Kidney (tissue), 14 donors: ENCODE results near the gene VPS33B. TPM values are rescaled to one million over a fixed set of nuclear protein-coding genes. Genes with fewer than 3 reads are reported as not detected.

Experiments used
- DNase-seq, 5 donors: peaks; one replicate each; pipeline ENCODE4 v3.0.0-alpha.2; 2013 to 2020
- FAIRE-seq: peaks from 2 replicates; lab custom pipeline; 2012; peaks lifted over from hg19 to GRCh38; lab: Jason Lieb, UNC
- H3K27ac ChIP-seq, 2 donors: one replicate each; pipeline ENCODE4 v1.7.0; 2013; ENCODE audit warnings: low read depth in 2 of 2, low read length in 2 of 2, inconsistent platforms in 1 of 2
- H3K27me3 ChIP-seq: one replicate; pipeline ENCODE4 v1.7.1; 2013; ENCODE audit warnings: low read length, inconsistent platforms; ENCODE audit not compliant: control insufficient read depth, insufficient read depth
- H3K36me3 ChIP-seq, 3 donors: one replicate each; pipeline versions ENCODE4 v1.7.0 to v1.7.1; 2013; ENCODE audit warnings: low read length in 3 of 3, control low read depth in 1 of 3, inconsistent platforms in 1 of 3; ENCODE audit not compliant: insufficient read depth in 3 of 3, control insufficient read depth in 2 of 3
- H3K4me1 ChIP-seq, 3 donors: one replicate each; pipeline versions ENCODE4 v1.7.0 to v1.7.1; 2013; ENCODE audit warnings: low read length in 3 of 3, inconsistent platforms in 1 of 3, low read depth in 1 of 3; ENCODE audit not compliant: control insufficient read depth in 2 of 3, insufficient read depth in 2 of 3
- H3K4me3 ChIP-seq, 3 donors: one replicate each; pipeline versions ENCODE4 v1.7.0 to v1.8.1; 2013; ENCODE audit warnings: low read length in 3 of 3, control low read depth in 1 of 3, inconsistent platforms in 1 of 3
- H3K9ac ChIP-seq, 3 donors: one replicate each; pipeline versions ENCODE4 v1.7.0 to v1.7.1; 2013; ENCODE audit warnings: low read length in 3 of 3, control low read depth in 1 of 3, inconsistent platforms in 1 of 3
- H3K9me3 ChIP-seq, 3 donors: one replicate each; pipeline versions ENCODE4 v1.7.0 to v1.7.1; 2013; ENCODE audit warnings: low read length in 3 of 3, control low read depth in 1 of 3, inconsistent platforms in 1 of 3; ENCODE audit not compliant: control insufficient read depth in 2 of 3, insufficient read depth in 1 of 3
- CTCF ChIP-seq: IDR thresholded peaks from 3 replicates; pipeline ENCODE4 v1.5.1; 2012; ENCODE audit warnings: mild to moderate bottlenecking, moderate library complexity, borderline replicate concordance; ENCODE audit not compliant: insufficient read depth; ENCODE audit errors: extremely low read depth
- intact Hi-C: fragments of 100-400 bp; cut with DNase I; formaldehyde crosslinking; loops from one replicate; pipeline ENCODE4 v1.11.1; 2022
- polyA plus RNA-seq: library from polyadenylated mRNA; stranded (reverse); fragments of 350-450 nt; fragmentation: Illumina TruSeq; extraction: RNeasy Lipid Tissue Mini Kit (QIAGEN cat#74804); gene quantifications from one replicate; pipeline ENCODE4 v1.2.3, GENCODE V29; 2014; ENCODE audit warnings: low read depth, low replicate concordance; ENCODE audit not compliant: insufficient read depth
- total RNA-seq: library from RNA; stranded (reverse); fragmentation: NEBNext Ultra II Directional; extraction: Animal tissue kit (Norgen Biotek cat#: 25700); gene quantifications from one replicate; pipeline ENCODE4 v1.2.1, GENCODE V29; 2021
- donor health status: control.
- donor health status: control.
- donor health status: control.
- donor health status: control.
- donor health status: control.
- donor health status: DM: yes; HTN: yes; CAD: no.
- donor health status: Normal renal cell carcinoma (clear cell type).

VPS33B gene
- total and polyA plus RNA-seq, 2 donors from 2014 or later: 15.5 to 18.5 TPM

GRCh38 chr15:91061997-91062396 is 39.6 kb upstream of the VPS33B start:
- intact Hi-C loops: no loop called here
- no peak for DNase-seq
- no peaks in the 10 kb centered on the region for H3K27me3 ChIP-seq
- H3K4me3 ChIP-seq: no peak overlapping the region
- H3K9ac ChIP-seq: no peak overlapping the region
- no peak for TF ChIP-seq CTCF
- no peaks in the 10 kb centered on the region for H3K9me3 ChIP-seq
- no peak for FAIRE-seq
- no peaks in the 10 kb centered on the region for H3K36me3 ChIP-seq
- no peak overlapping the region for H3K27ac ChIP-seq
- H3K4me1 ChIP-seq: no peaks in the 10 kb centered on the region

- no peak overlapping the region for H3K9ac ChIP-seq
Measured at GRCh38 chr15:91061230-91061629, 38.8 kb upstream of the VPS33B start.

GRCh38 chr15:91055548-91056331 is 33.3 kb upstream of the VPS33B start:
- Histone ChIP-seq H3K27ac (no peak overlapping the region), H3K9ac (no peak overlapping the region), H3K9me3 (no peaks in the 10 kb centered on the region), H3K27me3 (peaks cover 3% of the 10 kb centered on the region), H3K36me3 (no peaks in the 10 kb centered on the region), H3K4me1 (no peaks in the 10 kb centered on the region), H3K4me3 (no peak overlapping the region)
- FAIRE-seq: no peak
- TF ChIP-seq CTCF: peak; percentile 86
- peak in 3 of 5 donors; percentile 70 to 82 (median 78) for DNase-seq
- intact Hi-C loops: loop anchor here (5.0 kb wide), 1 partner anchor 217 kb away; no protein-coding TSS in a partner anchor

More at GRCh38 chr15:91061230-91061629, 38.8 kb upstream of the VPS33B start:
- no peak overlapping the region for H3K27ac ChIP-seq
- no peaks in the 10 kb centered on the region for H3K4me1 ChIP-seq
- H3K36me3 ChIP-seq: no peaks in the 10 kb centered on the region
- DNase-seq (no peak), FAIRE-seq (no peak)
- peaks cover 3% of the 10 kb centered on the region for H3K27me3 ChIP-seq
- intact Hi-C loops: no loop called here
- no peak for TF ChIP-seq CTCF
- H3K4me3 ChIP-seq: no peak overlapping the region
- no peaks in the 10 kb centered on the region for H3K9me3 ChIP-seq
